Measurements from ENCODE around the gene BLNK. TPM values are rescaled to one million over a fixed set of nuclear protein-coding genes. Genes with fewer than 3 reads are reported as not detected.
"Not testable (repeated sequence)": the region's sequence is repeated elsewhere in the genome, so short reads cannot be mapped to it uniquely, and the experiment has no call there.

Gene BLNK
- not detected in 2 replicates for total RNA-seq

DNA sequence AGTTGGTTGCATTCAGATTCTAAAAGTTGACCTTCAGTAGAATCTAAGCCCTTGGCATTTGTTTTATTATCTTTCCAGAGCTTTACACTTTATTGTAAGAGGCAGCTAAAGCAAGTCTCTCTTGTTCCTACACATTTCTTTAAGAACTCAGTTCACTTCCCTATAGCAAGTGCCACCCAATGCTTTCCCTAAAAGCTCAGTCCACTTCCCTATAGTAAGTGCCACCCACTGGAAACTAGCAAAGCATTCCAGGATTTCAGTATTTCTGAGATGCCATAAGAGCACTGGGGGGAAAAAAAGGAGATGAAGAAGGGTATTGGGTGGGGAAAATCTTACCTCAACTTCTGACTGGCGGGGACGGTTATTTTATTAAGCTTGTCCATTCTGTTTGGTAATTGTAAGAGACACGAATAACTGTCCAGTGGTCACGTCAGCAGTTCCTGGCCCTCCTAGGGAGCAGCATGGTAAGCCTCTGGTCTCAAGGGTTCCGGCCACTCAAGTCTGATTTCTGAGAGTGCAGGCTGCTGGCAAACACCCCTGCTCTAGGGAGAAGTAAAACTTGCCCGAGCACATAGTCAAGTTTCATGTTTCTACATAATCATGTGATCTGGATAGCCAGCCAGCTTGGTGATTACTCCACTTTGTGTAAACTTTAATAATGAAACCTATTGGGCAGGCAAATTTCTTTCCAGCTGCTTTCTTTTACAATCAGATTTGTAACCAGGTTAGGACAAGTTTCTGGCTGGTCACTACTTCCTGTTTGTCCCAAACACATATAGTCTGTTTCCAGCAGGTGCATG lies at the start of gene BLNK:
BLNK (minus strand) TSS at position 554 of the 800 bp plus-strand sequence; CDS start at position 383, 171 bp downstream.
- no peak for DNase-seq (ENCODE audit: low spot score)
- H3K4me1 Mint-ChIP-seq (ENCODE audit: low read depth): no peaks in the 10 kb centered on the region
- no peak within 1 kb of the TSS for H3K4me3 Mint-ChIP-seq
- no peaks in the 10 kb centered on the region for H3K36me3 Mint-ChIP-seq (ENCODE audit: low read depth)
- H3K27me3 Mint-ChIP-seq (ENCODE audit: insufficient read depth): peaks cover 23% of the 10 kb centered on the region
- H3K27ac Mint-ChIP-seq: no peak within 1 kb of the TSS
- intact Hi-C loops (cut with micrococcal nuclease): no loop called here
- no peaks in the 10 kb centered on the region for H3K9me3 Mint-ChIP-seq

DNA sequence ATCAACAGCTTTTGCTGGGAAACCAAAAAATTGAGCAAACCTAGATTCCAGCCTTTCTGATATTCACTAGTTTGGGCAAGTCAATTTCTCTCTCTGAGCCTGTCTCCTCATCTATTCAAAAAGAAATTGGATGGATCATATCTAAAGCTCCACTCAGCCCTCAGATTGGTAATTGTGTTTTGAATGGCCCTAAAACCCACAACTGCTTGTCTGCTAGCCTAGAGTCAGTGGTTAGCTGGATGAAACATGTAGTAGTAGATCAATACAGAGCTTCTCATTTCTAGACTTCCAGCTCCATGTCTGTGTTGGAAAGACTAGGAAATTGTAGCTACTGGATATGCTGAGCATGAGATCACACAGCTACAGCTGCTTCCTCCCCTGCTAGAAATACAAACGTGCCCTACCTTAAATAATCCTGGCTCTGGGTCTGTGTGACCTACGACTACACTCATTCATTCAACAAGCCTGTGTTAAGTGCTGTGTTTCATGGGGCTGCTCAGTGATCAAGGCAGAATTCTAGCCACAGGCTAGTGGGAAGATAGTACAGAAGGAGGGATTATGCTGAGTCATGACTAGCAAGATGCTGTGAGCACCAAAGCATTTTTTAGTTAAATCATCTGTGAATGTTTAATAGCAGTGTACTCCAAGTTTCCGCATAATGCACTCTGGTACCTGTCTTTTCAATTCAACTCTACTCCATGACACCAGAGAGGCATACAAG lies 48.5 kb upstream of the BLNK start:
- H3K4me3 Mint-ChIP-seq: no peak overlapping the region
- no peak for DNase-seq (ENCODE audit: low spot score)
- no peak overlapping the region for H3K27ac Mint-ChIP-seq
- H3K36me3 Mint-ChIP-seq (ENCODE audit: low read depth): no peaks in the 10 kb centered on the region
- no peaks in the 10 kb centered on the region for H3K4me1 Mint-ChIP-seq (ENCODE audit: low read depth)
- intact Hi-C loops (cut with micrococcal nuclease): no loop called here
- H3K27me3 Mint-ChIP-seq (ENCODE audit: insufficient read depth): peaks cover 13% of the 10 kb centered on the region
- no peaks in the 10 kb centered on the region for H3K9me3 Mint-ChIP-seq

DNA sequence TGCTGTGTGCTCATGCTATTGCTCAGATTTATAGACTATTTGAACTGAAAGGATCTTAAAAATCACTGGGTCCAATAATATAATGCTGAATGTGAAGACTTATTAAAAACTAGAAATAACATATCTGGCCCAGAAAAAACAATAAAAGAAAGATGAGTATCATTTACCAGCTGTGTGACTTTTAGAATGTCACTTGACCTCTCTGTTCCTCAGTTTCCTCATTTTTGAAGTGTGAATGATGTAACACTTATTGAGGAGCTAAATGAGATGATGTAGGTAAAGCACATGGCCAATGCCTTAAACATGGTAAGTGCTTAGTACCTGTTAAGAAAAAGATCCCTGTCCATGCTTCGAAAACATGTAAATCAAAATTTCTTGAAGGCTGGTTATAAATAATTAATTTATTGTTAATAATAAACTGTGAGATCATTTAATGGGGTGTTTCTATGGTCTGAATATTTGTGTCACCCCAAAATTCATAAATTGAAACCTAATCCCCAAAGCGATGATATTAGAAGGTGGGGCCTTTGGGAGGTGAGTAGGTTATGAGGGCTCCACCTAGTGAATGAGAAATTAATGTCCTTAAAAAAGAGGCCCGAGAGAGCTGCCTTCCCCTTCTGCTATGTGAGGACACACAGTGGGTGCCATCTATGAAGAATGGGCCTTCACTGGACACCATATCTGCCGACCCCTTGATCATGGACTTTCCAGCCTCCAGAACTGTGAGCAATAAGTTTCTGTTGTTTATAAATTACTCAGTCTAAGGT lies 45.9 kb upstream of the BLNK start:
- Mint-ChIP-seq H3K27me3 (ENCODE audit: insufficient read depth) (peaks cover 16% of the 10 kb centered on the region), H3K4me3 (no peak overlapping the region), H3K9me3 (no peaks in the 10 kb centered on the region), H3K4me1 (ENCODE audit: low read depth) (no peaks in the 10 kb centered on the region), H3K36me3 (ENCODE audit: low read depth) (no peaks in the 10 kb centered on the region), H3K27ac (no peak overlapping the region)
- intact Hi-C loops (cut with micrococcal nuclease): no loop called here
- no peak for DNase-seq (ENCODE audit: low spot score)

DNA sequence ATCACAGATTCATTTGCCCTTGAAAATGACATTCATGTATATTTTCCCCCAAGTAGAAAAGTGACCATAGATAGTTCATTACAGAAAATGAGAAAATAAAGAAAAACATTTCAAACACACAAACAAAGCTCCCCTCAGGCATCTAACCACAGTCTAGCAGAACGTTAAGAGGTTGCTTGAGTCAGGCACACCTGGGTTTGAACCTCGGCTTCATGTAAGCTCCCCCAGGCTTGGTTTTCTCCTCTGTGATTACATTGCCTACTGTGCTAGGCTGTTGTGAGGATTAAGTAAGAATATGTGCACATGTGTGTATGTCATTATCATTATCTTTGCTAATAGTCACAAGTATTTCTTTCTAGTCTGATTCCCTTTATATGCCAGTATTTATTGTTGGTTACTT lies 42.0 kb upstream of the BLNK start:
- intact Hi-C loops (cut with micrococcal nuclease): no loop called here
- no peaks in the 10 kb centered on the region for H3K9me3 Mint-ChIP-seq
- H3K27me3 Mint-ChIP-seq (ENCODE audit: insufficient read depth): peaks cover 18% of the 10 kb centered on the region
- no peaks in the 10 kb centered on the region for H3K4me1 Mint-ChIP-seq (ENCODE audit: low read depth)
- no peaks in the 10 kb centered on the region for H3K36me3 Mint-ChIP-seq (ENCODE audit: low read depth)
- no peak overlapping the region for H3K4me3 Mint-ChIP-seq
- DNase-seq (ENCODE audit: low spot score): no peak
- no peak overlapping the region for H3K27ac Mint-ChIP-seq

DNA sequence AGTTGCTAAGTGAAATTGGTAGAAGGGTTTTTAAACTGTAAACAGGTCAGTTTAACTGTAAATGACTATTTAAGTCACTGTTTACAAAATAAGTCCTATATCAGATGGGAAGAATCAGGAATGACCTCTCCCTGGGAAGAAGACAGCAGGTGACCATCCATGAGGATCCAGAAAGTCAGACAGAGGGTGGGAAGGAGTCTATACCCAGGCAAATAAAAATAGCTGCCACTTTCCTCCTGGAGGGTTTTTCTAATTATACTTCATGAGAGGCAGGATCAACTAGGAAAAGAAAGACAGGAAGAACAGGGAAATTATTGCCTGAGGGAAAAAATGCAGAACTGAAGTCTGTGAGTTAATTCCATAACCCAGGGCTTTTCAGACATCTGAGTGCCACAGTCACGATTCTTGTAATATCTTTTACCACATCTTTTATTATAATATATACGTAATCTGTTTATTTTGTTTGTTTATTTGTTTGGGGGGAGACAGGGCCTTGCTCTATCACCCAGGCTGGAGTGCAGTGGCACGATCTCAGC lies 39.9 kb upstream of the BLNK start:
- H3K27me3 Mint-ChIP-seq (ENCODE audit: insufficient read depth): peaks cover 20% of the 10 kb centered on the region
- H3K27ac Mint-ChIP-seq: no peak overlapping the region
- no peaks in the 10 kb centered on the region for H3K36me3 Mint-ChIP-seq (ENCODE audit: low read depth)
- intact Hi-C loops (cut with micrococcal nuclease): no loop called here
- no peaks in the 10 kb centered on the region for H3K9me3 Mint-ChIP-seq
- DNase-seq (ENCODE audit: low spot score): no peak
- no peaks in the 10 kb centered on the region for H3K4me1 Mint-ChIP-seq (ENCODE audit: low read depth)
- H3K4me3 Mint-ChIP-seq: no peak overlapping the region

DNA sequence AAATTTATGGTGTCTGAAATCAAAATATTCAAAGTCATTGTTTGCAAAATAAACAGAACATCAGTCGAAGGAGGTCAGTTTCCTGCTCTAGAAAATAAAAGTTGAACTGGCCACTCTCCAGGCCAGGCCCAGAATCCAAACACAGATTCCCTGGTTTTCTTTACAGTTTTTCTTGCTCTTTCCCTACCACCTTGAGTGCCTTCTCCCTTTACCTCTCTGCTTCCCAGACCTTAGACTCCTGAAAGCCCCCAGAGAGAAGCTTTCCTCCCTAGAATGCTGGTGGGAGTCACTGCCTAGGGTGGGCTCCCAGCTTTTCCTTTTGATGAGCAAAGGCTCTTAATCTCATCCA lies 38.9 kb upstream of the BLNK start:
- intact Hi-C loops (cut with micrococcal nuclease): no loop called here
- no peaks in the 10 kb centered on the region for H3K36me3 Mint-ChIP-seq (ENCODE audit: low read depth)
- H3K4me3 Mint-ChIP-seq: no peak overlapping the region
- peaks cover 23% of the 10 kb centered on the region for H3K27me3 Mint-ChIP-seq (ENCODE audit: insufficient read depth)
- DNase-seq (ENCODE audit: low spot score): no peak
- H3K27ac Mint-ChIP-seq: no peak overlapping the region
- no peaks in the 10 kb centered on the region for H3K4me1 Mint-ChIP-seq (ENCODE audit: low read depth)
- H3K9me3 Mint-ChIP-seq: no peaks in the 10 kb centered on the region

DNA sequence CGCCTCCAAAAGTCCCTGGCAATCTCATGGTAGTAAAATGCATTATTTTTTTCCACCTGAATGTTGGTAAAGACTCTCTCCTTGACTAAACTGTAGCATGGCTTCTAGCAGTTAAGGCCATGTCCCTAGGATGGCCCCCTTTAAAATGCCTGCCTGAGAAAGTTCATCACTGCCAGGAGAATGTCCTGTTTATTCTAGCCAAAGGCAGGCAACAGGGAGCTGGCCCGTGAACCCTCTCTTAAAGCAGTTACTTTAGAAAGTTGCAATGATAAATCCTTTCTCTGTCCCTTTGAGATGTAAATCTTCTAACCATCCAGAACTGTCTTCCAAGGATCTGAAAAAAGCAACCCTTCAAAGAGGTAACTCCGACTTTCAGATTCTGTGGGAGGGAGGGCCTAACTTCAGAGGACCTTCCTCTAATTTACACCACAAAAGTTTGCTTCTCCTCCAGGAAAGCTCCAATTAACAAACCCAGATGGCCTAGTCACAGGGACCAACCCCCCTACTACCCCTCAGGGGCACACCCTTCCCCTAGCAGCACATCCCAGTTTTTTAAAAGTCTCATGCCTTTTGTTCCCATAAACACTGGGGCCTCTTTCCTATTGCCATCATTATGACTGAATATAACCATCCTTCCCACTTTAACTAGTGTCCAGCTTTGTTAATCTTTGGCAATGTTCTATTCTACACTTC lies 38.4 kb upstream of the BLNK start:
- H3K27me3 Mint-ChIP-seq (ENCODE audit: insufficient read depth): peaks cover 28% of the 10 kb centered on the region
- H3K4me3 Mint-ChIP-seq: no peak overlapping the region
- no peak for DNase-seq (ENCODE audit: low spot score)
- H3K27ac Mint-ChIP-seq: no peak overlapping the region
- intact Hi-C loops (cut with micrococcal nuclease): no loop called here
- no peaks in the 10 kb centered on the region for H3K4me1 Mint-ChIP-seq (ENCODE audit: low read depth)
- no peaks in the 10 kb centered on the region for H3K9me3 Mint-ChIP-seq
- H3K36me3 Mint-ChIP-seq (ENCODE audit: low read depth): no peaks in the 10 kb centered on the region

DNA sequence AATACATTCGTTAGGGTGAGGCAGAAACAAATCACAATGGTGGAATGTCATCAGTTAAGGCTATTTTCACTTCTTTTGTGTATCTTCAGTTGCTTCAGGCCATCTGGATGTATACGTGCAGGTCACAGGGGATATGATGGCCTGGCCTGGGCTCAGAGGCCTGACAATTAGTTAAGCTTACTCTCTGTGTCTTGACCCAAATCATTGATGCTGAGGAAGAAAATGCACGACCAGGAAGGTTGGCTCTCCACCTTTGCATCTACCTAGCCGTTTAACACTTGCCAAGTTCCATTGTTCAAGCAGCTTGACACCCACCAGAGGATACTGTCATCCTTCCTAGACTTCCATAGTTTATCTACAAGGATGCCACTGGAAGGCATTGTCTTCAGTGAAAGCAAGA lies 37.5 kb upstream of the BLNK start:
- peaks cover 26% of the 10 kb centered on the region for H3K27me3 Mint-ChIP-seq (ENCODE audit: insufficient read depth)
- not testable (repeated sequence) for H3K36me3 Mint-ChIP-seq (ENCODE audit: low read depth); H3K4me3 Mint-ChIP-seq

DNA sequence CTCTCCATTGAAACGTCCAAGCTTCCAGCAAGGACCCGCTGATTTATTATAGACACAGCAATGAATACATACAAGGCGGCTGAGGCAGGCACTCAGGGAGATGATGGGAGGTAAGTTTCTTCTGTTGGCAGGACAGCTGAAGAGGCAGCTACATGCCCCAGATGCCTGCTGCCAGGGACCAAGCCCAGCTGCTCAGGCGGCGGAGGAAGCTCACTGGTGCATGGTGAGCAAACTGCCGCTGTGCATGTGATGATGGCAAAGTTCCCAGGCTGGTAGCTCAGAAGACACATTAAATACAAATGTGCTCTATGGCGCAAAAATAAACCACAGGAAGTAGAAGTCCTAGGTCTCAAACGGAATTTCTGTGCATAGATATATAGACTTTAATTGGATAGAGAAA lies 35.1 kb upstream of the BLNK start:
- Mint-ChIP-seq H3K27me3 (ENCODE audit: insufficient read depth) (peaks cover 22% of the 10 kb centered on the region), H3K4me3 (no peak overlapping the region), H3K27ac (no peak overlapping the region), H3K9me3 (no peaks in the 10 kb centered on the region), H3K36me3 (ENCODE audit: low read depth) (no peaks in the 10 kb centered on the region), H3K4me1 (ENCODE audit: low read depth) (no peaks in the 10 kb centered on the region)
- DNase-seq (ENCODE audit: low spot score): no peak
- intact Hi-C loops (cut with micrococcal nuclease): no loop called here

More for the DNA sequence above, 37.5 kb upstream of the BLNK start:
- H3K27ac Mint-ChIP-seq; intact Hi-C loops (cut with micrococcal nuclease); DNase-seq (ENCODE audit: low spot score); H3K4me1 Mint-ChIP-seq (ENCODE audit: low read depth); H3K9me3 Mint-ChIP-seq: not testable (repeated sequence)

DNA sequence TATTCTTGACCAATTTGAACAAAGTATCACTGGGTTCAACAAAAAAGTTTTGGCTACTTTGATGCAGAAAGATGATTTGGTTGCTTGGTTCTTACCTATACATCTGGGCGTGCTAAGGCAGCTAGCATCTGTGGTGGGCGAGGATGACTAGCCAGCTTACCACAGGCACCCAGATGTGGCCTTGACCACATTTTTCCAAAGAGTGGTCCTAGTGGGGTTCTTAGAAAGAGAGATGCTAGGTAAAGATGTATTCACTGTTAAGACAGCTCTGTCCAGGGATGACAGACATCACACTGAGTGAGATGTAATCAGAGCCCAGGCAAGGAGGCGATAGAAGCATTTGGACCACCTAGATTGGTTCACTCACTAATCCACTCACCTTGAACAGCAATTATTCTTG lies 33.6 kb upstream of the BLNK start:
- intact Hi-C loops (cut with micrococcal nuclease): no loop called here
- Mint-ChIP-seq H3K4me1 (ENCODE audit: low read depth) (no peaks in the 10 kb centered on the region), H3K27ac (no peak overlapping the region), H3K4me3 (no peak overlapping the region), H3K36me3 (ENCODE audit: low read depth) (no peaks in the 10 kb centered on the region), H3K9me3 (no peaks in the 10 kb centered on the region), H3K27me3 (ENCODE audit: insufficient read depth) (peaks cover 22% of the 10 kb centered on the region)
- DNase-seq (ENCODE audit: low spot score): no peak

DNA sequence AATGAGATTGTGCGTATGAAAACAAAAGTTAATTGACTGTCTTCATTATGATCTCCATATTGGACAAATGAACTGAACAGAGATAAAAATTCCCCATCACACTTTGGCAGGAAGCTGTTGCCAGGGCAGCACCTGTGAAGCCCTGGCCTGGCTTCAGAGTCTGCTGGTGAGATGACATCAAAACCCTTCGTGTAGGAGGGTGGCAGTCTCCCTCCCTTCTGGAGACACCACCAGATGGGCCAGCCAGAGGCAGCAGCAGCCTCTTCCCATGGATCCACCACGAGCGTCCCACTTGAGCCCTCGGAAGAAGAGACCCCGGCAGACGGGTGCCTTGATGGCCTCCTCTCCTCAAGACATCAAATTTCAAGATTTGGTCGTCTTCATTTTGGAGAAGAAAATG lies 32.9 kb upstream of the BLNK start, which contains the start of gene DNTT:
DNTT (plus strand) TSS at position 205 of the 400 bp plus-strand sequence; CDS start at position 269, 64 bp downstream.
- Mint-ChIP-seq H3K4me1 (ENCODE audit: low read depth) (peaks cover 8% of the 10 kb centered on the region), H3K36me3 (ENCODE audit: low read depth) (no peaks in the 10 kb centered on the region), H3K4me3 (no peak within 1 kb of the TSS), H3K9me3 (no peaks in the 10 kb centered on the region), H3K27ac (no peak within 1 kb of the TSS), H3K27me3 (ENCODE audit: insufficient read depth) (peaks cover 22% of the 10 kb centered on the region)
- intact Hi-C loops (cut with micrococcal nuclease): no loop called here
- no peak for DNase-seq (ENCODE audit: low spot score)

DNA sequence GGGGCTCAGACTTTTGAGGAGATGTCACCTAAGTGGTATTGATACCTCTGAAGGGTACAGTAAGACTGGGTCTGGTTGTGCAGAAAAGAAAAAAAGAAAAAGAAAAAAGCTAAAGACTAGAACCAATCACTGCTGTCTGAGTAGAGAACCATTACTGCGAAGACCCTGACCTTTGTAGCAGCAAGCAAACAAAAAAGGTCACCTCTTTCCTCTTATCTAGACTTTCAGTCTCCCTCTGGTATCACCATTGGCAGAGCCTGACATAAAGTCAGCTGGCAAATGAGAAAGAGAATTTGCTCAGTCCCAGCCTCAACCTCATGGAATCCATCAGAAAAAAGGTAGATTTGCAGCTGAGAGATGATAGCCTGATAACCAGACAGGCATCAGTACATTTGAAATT lies 30.2 kb upstream of the BLNK start:
- Mint-ChIP-seq H3K4me3 (no peak overlapping the region), H3K27ac (no peak overlapping the region), H3K9me3 (no peaks in the 10 kb centered on the region), H3K27me3 (ENCODE audit: insufficient read depth) (peaks cover 18% of the 10 kb centered on the region), H3K36me3 (ENCODE audit: low read depth) (no peaks in the 10 kb centered on the region), H3K4me1 (ENCODE audit: low read depth) (peaks cover 12% of the 10 kb centered on the region)
- intact Hi-C loops (cut with micrococcal nuclease): no loop called here
- DNase-seq (ENCODE audit: low spot score): no peak
